ENCODE data around the gene GPBAR1.

GRCh38 chr2:218233543-218233942 lies 27.3 kb upstream of the GPBAR1 start:
- TF ChIP-seq CTCF (IDR thresholded peaks at IDR 0.05; ENCODE audit: insufficient read depth, low read length) = no peak
- no peak for TF ChIP-seq SPI1 (IDR thresholded peaks at IDR 0.05; ENCODE audit: borderline replicate concordance, low read depth)
- TF ChIP-seq, protein P1, sequence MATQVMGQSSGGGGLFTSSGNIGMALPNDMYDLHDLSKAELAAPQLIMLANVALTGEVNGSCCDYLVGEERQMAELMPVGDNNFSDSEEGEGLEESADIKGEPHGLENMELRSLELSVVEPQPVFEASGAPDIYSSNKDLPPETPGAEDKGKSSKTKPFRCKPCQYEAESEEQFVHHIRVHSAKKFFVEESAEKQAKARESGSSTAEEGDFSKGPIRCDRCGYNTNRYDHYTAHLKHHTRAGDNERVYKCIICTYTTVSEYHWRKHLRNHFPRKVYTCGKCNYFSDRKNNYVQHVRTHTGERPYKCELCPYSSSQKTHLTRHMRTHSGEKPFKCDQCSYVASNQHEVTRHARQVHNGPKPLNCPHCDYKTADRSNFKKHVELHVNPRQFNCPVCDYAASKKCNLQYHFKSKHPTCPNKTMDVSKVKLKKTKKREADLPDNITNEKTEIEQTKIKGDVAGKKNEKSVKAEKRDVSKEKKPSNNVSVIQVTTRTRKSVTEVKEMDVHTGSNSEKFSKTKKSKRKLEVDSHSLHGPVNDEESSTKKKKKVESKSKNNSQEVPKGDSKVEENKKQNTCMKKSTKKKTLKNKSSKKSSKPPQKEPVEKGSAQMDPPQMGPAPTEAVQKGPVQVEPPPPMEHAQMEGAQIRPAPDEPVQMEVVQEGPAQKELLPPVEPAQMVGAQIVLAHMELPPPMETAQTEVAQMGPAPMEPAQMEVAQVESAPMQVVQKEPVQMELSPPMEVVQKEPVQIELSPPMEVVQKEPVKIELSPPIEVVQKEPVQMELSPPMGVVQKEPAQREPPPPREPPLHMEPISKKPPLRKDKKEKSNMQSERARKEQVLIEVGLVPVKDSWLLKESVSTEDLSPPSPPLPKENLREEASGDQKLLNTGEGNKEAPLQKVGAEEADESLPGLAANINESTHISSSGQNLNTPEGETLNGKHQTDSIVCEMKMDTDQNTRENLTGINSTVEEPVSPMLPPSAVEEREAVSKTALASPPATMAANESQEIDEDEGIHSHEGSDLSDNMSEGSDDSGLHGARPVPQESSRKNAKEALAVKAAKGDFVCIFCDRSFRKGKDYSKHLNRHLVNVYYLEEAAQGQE (IDR thresholded peaks at IDR 0.05; ENCODE audit: insufficient replicate concordance, low read depth) = no peak
- TF ChIP-seq GABPA (IDR thresholded peaks at IDR 0.05; ENCODE audit: low read depth) = no peak
- no peak for TF ChIP-seq POLR2AphosphoS5 (IDR thresholded peaks at IDR 0.05; ENCODE audit: low read depth)

Data from HL-60 (cell line).